Articular chondrocyte of knee joint (primary cell): ENCODE data around the gene CES3. TPM values are rescaled to one million over a fixed set of nuclear protein-coding genes. Genes with fewer than 3 reads are reported as not detected.

Experiments
- small RNA-seq: library from RNA; depleted of rRNA; stranded (forward); fragments of <200 nt; gene quantifications from one replicate; pipeline ENCODE3, GENCODE V24; 2012
- total RNA-seq: library from RNA; depleted of rRNA; stranded (reverse); fragments of >200 nt; gene quantifications from 2 replicates; pipeline ENCODE4 v1.2.3, GENCODE V29; 2012

The CES3 gene, protein sequence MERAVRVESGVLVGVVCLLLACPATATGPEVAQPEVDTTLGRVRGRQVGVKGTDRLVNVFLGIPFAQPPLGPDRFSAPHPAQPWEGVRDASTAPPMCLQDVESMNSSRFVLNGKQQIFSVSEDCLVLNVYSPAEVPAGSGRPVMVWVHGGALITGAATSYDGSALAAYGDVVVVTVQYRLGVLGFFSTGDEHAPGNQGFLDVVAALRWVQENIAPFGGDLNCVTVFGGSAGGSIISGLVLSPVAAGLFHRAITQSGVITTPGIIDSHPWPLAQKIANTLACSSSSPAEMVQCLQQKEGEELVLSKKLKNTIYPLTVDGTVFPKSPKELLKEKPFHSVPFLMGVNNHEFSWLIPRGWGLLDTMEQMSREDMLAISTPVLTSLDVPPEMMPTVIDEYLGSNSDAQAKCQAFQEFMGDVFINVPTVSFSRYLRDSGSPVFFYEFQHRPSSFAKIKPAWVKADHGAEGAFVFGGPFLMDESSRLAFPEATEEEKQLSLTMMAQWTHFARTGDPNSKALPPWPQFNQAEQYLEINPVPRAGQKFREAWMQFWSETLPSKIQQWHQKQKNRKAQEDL
- 0.86 TPM in 1 of 2 replicates, not detected in the other for total RNA-seq

GRCh38 chr16:66961065-66961744, at the start of gene CES3:
Gene CES3, plus strand, starts transcription at chr16:66961266. Its CDS starts 42 bp downstream, at chr16:66961308.

DNA sequence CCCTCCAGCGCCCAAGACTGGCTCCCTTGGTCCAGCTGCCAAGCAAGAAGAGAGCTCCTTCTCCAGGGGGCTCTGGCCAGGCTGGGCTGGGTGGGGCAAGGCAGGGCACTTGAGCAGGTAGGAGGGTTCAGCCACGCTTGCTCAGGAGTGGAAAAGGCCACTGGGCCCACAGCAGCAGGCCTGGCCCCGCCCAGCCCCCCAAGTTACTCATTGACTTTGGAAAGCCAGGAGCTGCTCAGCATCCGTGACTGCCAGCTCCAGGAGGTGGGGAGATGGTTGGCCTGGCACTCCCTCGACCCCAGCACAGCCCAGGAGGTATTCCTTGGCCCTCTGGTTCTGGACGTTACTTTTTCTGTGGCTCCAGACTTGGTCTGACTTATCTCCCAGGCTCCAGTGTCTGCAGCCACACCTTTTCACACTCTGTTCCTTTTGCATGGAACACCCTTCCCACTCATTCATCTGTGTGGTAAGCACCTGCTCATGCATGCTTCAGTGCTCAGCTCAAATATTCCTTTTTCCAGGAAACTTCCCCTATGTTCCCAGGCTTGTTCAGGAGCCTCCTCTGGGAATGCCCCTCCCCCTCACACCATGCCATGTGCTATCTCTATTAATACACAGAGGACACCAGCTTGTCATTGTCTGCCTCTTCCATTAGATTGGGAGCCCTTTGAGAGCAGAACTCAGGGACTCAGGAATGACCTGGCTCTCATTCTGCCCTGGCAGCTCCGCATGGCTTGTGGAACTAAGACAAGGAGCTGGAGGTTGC, 42.1 kb upstream of the CES3 start, which contains the start of gene CDH16:
Gene CDH16 (minus strand): TSS at position 83 of the 766 bp plus-strand sequence. CDS start 820 bp downstream, outside the sequence.

GRCh38 chr16:66925322-66925840, 35.7 kb upstream of the CES3 start, which contains the start of gene RRAD:
Gene RRAD, minus strand, starts transcription at chr16:66925535. Its CDS starts 356 bp downstream, at chr16:66925179.

GRCh38 chr16:66934138-66934838, 26.8 kb upstream of the CES3 start, which contains the start of gene CIAO2B:
Gene CIAO2B, minus strand, starts transcription at chr16:66934402. Its CDS starts 38 bp downstream, at chr16:66934364.

GRCh38 chr16:66935314-66936011, 25.6 kb upstream of the CES3 start, which contains the start of gene CES2:
Gene CES2, plus strand, starts transcription at chr16:66935516. Its CDS starts 120 bp downstream, at chr16:66935636.

GRCh38 chr16:66988197-66988788, 27.2 kb downstream of the CES3 start, which contains the start of gene CES4A:
Gene CES4A, plus strand, starts transcription at chr16:66988589. Its CDS starts 184 bp downstream, at chr16:66988773.

Small RNA genes within 50 kb of the gene (small RNA-seq; reads per million reads assigned to genes)
- not detected for gene RN7SL543P

Other genes with a start within 250 kb of the CES3 start
- 120 and 149 TPM in 2 replicates for gene DYNC1LI2, start 209.7 kb upstream of the CES3 start, total RNA-seq
- gene TERB1, start 159.7 kb upstream of the CES3 start, total RNA-seq: 0.13 and 0.22 TPM in 2 replicates
- 77.6 and 82.8 TPM in 2 replicates for gene NAE1, start 130.3 kb upstream of the CES3 start, total RNA-seq
- gene CA7, start 116.9 kb upstream of the CES3 start, total RNA-seq: not detected in 2 replicates
- gene PDP2, start 80.8 kb upstream of the CES3 start, total RNA-seq: 6.9 and 7.7 TPM in 2 replicates
- gene CDH16, start 42.4 kb upstream of the CES3 start, total RNA-seq: not detected in 2 replicates
- 1.3 and 2.3 TPM in 2 replicates for gene RRAD, start 35.7 kb upstream of the CES3 start, total RNA-seq
- 70.7 and 88.4 TPM in 2 replicates for gene CIAO2B, start 26.9 kb upstream of the CES3 start, total RNA-seq
- 33.8 and 39.3 TPM in 2 replicates for gene CES2, start 25.8 kb upstream of the CES3 start, total RNA-seq
- 3.6 and 5.0 TPM in 2 replicates for gene CES4A, start 27.3 kb downstream of the CES3 start, total RNA-seq
- gene CBFB, start 67.9 kb downstream of the CES3 start, total RNA-seq: 95.6 and 99.8 TPM in 2 replicates
- 19.1 and 20.8 TPM in 2 replicates for gene PHAF1, start 148.7 kb downstream of the CES3 start, total RNA-seq
- 45.9 and 50.6 TPM in 2 replicates for gene B3GNT9, start 189.7 kb downstream of the CES3 start, total RNA-seq
- 12.2 and 13.5 TPM in 2 replicates for gene TRADD, start 198.6 kb downstream of the CES3 start, total RNA-seq
- 11.2 and 12.7 TPM in 2 replicates for gene FBXL8, start 198.7 kb downstream of the CES3 start, total RNA-seq
- gene HSF4, start 203.5 kb downstream of the CES3 start, total RNA-seq: 3.0 and 4.4 TPM in 2 replicates
- gene NOL3, start 209.3 kb downstream of the CES3 start, total RNA-seq: 14.6 and 14.9 TPM in 2 replicates
- 3.7 and 4.2 TPM in 2 replicates for gene MATCAP1, start 222.7 kb downstream of the CES3 start, total RNA-seq
- gene EXOC3L1, start 228.9 kb downstream of the CES3 start, total RNA-seq: not detected in 2 replicates
- gene E2F4, start 230.9 kb downstream of the CES3 start, total RNA-seq: 38.9 and 43.9 TPM in 2 replicates
- 0.11 and 0.13 TPM in 2 replicates for gene ELMO3, start 237.9 kb downstream of the CES3 start, total RNA-seq